ENCODE data around the gene ELMO3. TPM values are rescaled to one million over a fixed set of nuclear protein-coding genes. Genes with fewer than 3 reads are reported as not detected.

ELMO3 gene
- total and polyA plus RNA-seq, 2 of the 13 experiments (the other 11 are each of a cell fraction or from before 2014, with no cell fraction given): 2.6 to 4.0 TPM

DNA sequence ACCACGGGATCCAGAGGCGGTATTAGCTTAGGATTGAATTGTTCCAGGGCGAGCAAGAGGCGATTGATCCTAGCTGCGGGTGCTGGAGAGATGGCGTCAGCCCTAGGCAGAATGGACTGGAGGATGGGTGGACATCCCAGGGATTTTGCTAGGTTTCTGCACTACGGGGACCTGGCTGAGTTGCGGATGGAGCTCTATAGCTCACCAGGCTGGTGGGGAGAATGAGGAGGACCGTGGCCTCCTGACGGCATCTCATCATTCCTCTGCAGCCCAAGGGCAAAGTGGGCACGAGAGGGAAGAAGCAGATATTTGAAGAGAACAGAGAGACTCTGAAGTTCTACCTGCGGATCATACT, 28.6 kb downstream of the ELMO3 start:
- H3K79me2 ChIP-seq (ENCODE audit: insufficient read depth, low read length): peaks cover 17% of the 10 kb centered on the region
- H3K9ac ChIP-seq (ENCODE audit: insufficient read depth, low read depth, low read length): peak overlapping the region; percentile 98
- in situ Hi-C loops (cut with HindIII; ENCODE audit: extremely low pct_ligation_motif_present, low pct_unique_long_range_greater_than_20kb): no loop called here
- H3K4me1 ChIP-seq (ENCODE audit: insufficient read depth, low read length): peaks cover 34% of the 10 kb centered on the region
- no peak for DNase-seq (ENCODE audit: low spot score)
- intact Hi-C loops (cut with micrococcal nuclease; ENCODE audit: unreplicated experiment): loop anchor here (1.0 to 5.0 kb wide), 2 partner anchors 20 to 40 kb away; partner anchors contain the start of gene FHOD1
- WGBS (ENCODE audit: low lambda C conversion rate): 2% methylated on average over 12 of the region's 12 CpGs
- H3K9me3 ChIP-seq (ENCODE audit: low read length): no peaks in the 10 kb centered on the region
- ATAC-seq: no peak
- BruUV-seq (replicated peaks): no TSS peak
- peaks cover 27 to 40% of the 10 kb centered on the region in 2 experiments for H3K36me3 ChIP-seq (replicated peaks in 1 of 2; ENCODE audit: control insufficient read depth in 1 of 2, insufficient read depth in 2 of 2, low read length in 2 of 2)
- FAIRE-seq: no peak
- POLR2A ChIA-PET: interaction anchor here (1.2 to 3.2 kb wide), 12 partner anchors 8 to 204 kb away, joined by 4 to 71 read pairs (median 6); partner anchors contain the start of genes FHOD1, NOL3 and SLC9A5
- H3K27ac ChIP-seq (ENCODE audit: extremely low read length, insufficient read depth, low read length): peak overlapping the region; percentile 55
- no peaks in the 10 kb centered on the region; the same call in 1 of the 2 replicates for H4K20me1 ChIP-seq (ENCODE audit: insufficient read depth, low read length)
- peak overlapping the region; percentile 99 for H3K4me2 ChIP-seq (ENCODE audit: low read depth, low read length)
- H2AFZ ChIP-seq (ENCODE audit: low read length): no peak overlapping the region
- peak overlapping the region; percentile 97 to 100 (median 98) for H3K4me3 ChIP-seq (replicated peaks in 1 of 3; ENCODE audit: insufficient read depth in 1 of 3, low read depth in 2 of 3, low read length in 3 of 3)
- CTCF ChIA-PET (ENCODE audit: low intra/inter-chr PET ratio, low total read pairs): no interaction called here
- peaks cover 0 to 4% of the 10 kb centered on the region in 2 experiments; a peak in 1 of 5 replicates for H3K27me3 ChIP-seq (ENCODE audit: control insufficient read depth in 1 of 2, insufficient read depth in 2 of 2, low read length in 2 of 2)
- TF ChIP-seq PHF21A (CRISPR knock-in tag; IDR thresholded peaks at IDR 0.05): no peak
- TF ChIP-seq ADNP (CRISPR knock-in tag; IDR thresholded peaks at IDR 0.05): no peak
- TF ChIP-seq NAIF1 (CRISPR knock-in tag; IDR thresholded peaks at IDR 0.05; ENCODE audit: borderline replicate concordance): no peak
- TF ChIP-seq ZNF777 (CRISPR knock-in tag; IDR thresholded peaks at IDR 0.05): 0 out of 2 replicates have a peak, but pooled peaks have one; percentile 9
- no peak for TF ChIP-seq ZNF720 (CRISPR knock-in tag; IDR thresholded peaks at IDR 0.05)
- no peak for TF ChIP-seq ZNF615 (CRISPR knock-in tag; IDR thresholded peaks at IDR 0.05; ENCODE audit: borderline replicate concordance)
- 0 out of 2 replicates have a peak, but pooled peaks have one; percentile 0 for TF ChIP-seq ZNF501 (CRISPR knock-in tag; IDR thresholded peaks at IDR 0.05)
- no peak for TF ChIP-seq RAD51 (IDR thresholded peaks at IDR 0.05; ENCODE audit: borderline replicate concordance)
- TF ChIP-seq, protein P1, sequence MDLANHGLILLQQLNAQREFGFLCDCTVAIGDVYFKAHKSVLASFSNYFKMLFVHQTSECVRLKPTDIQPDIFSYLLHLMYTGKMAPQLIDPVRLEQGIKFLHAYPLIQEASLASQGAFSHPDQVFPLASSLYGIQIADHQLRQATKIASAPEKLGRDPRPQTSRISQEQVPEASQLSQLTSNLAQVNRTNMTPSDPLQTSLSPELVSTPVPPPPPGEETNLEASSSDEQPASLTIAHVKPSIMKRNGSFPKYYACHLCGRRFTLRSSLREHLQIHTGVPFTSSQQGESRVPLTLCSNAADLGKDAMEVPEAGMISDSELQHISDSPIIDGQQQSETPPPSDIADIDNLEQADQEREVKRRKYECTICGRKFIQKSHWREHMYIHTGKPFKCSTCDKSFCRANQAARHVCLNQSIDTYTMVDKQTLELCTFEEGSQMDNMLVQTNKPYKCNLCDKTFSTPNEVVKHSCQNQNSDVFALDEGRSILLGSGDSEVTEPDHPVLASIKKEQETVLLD (CRISPR knock-in tag; IDR thresholded peaks at IDR 0.05; ENCODE audit: low read depth): no peak
- TF ChIP-seq SATB2 (CRISPR knock-in tag; IDR thresholded peaks at IDR 0.05): no peak
- TF ChIP-seq GLI4 (CRISPR knock-in tag; IDR thresholded peaks at IDR 0.05; ENCODE audit: borderline replicate concordance): peak; percentile 50; the same call in 1 of the 2 replicates
- no peak for TF ChIP-seq ARNT (IDR thresholded peaks at IDR 0.05)
- no peak for TF ChIP-seq TGIF2 (CRISPR knock-in tag; IDR thresholded peaks at IDR 0.05)
- 0 out of 2 replicates have a peak, but pooled peaks have one; percentile 10 for TF ChIP-seq ZNF572 (CRISPR knock-in tag; IDR thresholded peaks at IDR 0.05)
- TF ChIP-seq, protein P2, sequence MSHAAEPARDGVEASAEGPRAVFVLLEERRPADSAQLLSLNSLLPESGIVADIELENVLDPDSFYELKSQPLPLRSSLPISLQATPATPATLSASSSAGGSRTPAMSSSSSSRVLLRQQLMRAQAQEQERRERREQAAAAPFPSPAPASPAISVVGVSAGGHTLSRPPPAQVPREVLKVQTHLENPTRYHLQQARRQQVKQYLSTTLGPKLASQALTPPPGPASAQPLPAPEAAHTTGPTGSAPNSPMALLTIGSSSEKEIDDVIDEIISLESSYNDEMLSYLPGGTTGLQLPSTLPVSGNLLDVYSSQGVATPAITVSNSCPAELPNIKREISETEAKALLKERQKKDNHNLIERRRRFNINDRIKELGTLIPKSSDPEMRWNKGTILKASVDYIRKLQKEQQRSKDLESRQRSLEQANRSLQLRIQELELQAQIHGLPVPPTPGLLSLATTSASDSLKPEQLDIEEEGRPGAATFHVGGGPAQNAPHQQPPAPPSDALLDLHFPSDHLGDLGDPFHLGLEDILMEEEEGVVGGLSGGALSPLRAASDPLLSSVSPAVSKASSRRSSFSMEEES (CRISPR knock-in tag; IDR thresholded peaks at IDR 0.05): no peak
- TF ChIP-seq, protein P3, sequence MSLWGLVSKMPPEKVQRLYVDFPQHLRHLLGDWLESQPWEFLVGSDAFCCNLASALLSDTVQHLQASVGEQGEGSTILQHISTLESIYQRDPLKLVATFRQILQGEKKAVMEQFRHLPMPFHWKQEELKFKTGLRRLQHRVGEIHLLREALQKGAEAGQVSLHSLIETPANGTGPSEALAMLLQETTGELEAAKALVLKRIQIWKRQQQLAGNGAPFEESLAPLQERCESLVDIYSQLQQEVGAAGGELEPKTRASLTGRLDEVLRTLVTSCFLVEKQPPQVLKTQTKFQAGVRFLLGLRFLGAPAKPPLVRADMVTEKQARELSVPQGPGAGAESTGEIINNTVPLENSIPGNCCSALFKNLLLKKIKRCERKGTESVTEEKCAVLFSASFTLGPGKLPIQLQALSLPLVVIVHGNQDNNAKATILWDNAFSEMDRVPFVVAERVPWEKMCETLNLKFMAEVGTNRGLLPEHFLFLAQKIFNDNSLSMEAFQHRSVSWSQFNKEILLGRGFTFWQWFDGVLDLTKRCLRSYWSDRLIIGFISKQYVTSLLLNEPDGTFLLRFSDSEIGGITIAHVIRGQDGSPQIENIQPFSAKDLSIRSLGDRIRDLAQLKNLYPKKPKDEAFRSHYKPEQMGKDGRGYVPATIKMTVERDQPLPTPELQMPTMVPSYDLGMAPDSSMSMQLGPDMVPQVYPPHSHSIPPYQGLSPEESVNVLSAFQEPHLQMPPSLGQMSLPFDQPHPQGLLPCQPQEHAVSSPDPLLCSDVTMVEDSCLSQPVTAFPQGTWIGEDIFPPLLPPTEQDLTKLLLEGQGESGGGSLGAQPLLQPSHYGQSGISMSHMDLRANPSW (CRISPR knock-in tag; IDR thresholded peaks at IDR 0.05; ENCODE audit: borderline replicate concordance): no peak
- TF ChIP-seq GZF1 (CRISPR knock-in tag; IDR thresholded peaks at IDR 0.05): no peak
- no peak for TF ChIP-seq SIX1 (CRISPR knock-in tag; IDR thresholded peaks at IDR 0.05; ENCODE audit: borderline replicate concordance)
- TF ChIP-seq ZNF367 (CRISPR knock-in tag; IDR thresholded peaks at IDR 0.05; ENCODE audit: borderline replicate concordance): no peak
- TF ChIP-seq, protein P4, sequence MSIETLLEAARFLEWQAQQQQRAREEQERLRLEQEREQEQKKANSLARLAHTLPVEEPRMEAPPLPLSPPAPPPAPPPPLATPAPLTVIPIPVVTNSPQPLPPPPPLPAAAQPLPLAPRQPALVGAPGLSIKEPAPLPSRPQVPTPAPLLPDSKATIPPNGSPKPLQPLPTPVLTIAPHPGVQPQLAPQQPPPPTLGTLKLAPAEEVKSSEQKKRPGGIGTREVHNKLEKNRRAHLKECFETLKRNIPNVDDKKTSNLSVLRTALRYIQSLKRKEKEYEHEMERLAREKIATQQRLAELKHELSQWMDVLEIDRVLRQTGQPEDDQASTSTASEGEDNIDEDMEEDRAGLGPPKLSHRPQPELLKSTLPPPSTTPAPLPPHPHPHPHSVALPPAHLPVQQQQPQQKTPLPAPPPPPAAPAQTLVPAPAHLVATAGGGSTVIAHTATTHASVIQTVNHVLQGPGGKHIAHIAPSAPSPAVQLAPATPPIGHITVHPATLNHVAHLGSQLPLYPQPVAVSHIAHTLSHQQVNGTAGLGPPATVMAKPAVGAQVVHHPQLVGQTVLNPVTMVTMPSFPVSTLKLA (IDR thresholded peaks at IDR 0.05): no peak

Data from HepG2 (cell line).